Activated T-cell treated with anti-CD3 and anti-CD28 coated beads for 1 hour (primary cell): ENCODE measurements around the gene TMEM88.

ENCODE experiments used
- DNase-seq: peaks from one replicate; pipeline ENCODE4 v3.0.0-alpha.2; 2020; ENCODE audit warnings: low read depth

TMEM88 gene

GRCh38 chr17:7843536-7844291, 11.2 kb upstream of the TMEM88 start:
- DNase-seq: peak; percentile 88

DNA sequence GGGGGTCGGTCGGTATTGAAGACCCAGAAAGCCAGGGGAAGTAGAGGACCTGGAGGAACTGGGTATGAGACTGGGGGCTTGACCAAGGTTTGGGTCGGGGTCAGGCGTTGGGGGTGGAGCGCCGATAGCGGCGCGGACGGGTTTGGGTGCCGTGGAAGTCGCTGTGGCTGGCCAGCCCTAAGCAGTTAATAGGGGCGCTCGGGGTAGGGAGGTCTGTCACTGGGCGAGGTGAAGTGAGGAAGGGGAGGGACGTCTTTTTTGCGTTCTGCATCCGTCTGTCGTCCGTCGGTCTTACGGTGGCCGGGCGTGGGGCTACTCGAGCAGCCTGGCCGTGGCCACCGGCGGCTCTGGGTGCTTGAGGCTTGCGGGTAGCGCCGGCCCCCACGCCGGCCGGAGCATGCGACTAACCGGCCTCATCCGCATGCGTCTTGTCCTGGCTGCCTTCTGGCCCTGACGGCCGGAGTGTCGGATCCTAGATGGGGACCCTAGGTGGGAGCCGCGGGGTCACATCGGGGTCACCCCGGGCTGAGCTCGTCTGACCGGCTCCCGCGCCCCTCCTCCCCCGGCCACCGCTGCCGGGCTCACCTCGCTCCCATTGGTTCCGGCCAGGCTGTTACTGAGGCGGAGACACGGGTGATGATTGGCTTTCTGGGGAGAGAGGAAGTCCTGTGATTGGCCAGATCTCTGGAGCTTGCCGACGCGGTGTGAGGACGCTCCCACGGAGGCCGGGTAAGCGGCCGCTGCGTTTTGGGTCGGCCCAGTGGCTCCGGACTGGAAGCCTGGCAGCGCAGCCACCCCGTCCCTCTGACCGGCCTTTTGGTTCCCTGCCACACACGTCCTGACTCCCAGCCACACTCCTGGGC, 10.3 kb upstream of the TMEM88 start:
- DNase-seq: peak; percentile 63

GRCh38 chr17:7845359-7846062, 9.4 kb upstream of the TMEM88 start:
- no peak for DNase-seq

GRCh38 chr17:7846063-7846735, 8.7 kb upstream of the TMEM88 start:
- no peak for DNase-seq

DNA sequence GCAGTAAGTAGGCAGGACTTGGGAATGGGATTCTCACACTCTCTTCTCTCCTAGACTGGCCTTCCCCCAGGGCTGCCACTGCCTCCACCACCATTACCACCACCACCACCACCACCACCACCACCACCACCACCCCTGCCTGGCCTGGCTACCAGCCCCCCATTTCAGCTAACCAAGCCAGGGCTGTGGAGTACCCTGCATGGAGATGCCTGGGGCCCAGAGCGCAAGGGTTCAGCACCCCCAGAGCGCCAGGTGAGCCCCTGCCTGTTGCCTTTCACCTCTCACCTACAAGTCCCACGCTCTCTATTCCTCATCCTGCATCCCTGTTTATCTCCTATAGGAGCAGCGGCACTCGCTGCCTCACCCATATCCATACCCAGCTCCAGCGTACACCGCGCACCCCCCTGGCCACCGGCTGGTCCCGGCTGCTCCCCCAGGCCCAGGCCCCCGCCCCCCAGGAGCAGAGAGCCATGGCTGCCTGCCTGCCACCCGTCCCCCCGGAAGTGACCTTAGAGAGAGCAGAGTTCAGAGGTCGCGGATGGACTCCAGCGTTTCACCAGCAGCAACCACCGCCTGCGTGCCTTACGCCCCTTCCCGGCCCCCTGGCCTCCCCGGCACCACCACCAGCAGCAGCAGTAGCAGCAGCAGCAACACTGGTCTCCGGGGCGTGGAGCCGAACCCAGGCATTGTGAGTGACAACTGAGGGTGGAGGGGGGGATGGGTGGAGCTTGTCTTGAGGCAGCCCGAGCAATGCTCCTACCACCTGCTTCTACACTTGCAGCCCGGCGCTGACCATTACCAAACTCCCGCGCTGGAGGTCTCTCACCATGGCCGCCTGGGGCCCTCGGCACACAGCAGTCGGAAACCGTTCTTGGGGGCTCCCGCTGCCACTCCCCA, 7.9 kb upstream of the TMEM88 start:
- no peak for DNase-seq

GRCh38 chr17:7848131-7848579, 6.7 kb upstream of the TMEM88 start:
- DNase-seq: no peak

- DNase-seq: no peak
Observed at GRCh38 chr17:7848739-7849129, 6.1 kb upstream of the TMEM88 start.

DNA sequence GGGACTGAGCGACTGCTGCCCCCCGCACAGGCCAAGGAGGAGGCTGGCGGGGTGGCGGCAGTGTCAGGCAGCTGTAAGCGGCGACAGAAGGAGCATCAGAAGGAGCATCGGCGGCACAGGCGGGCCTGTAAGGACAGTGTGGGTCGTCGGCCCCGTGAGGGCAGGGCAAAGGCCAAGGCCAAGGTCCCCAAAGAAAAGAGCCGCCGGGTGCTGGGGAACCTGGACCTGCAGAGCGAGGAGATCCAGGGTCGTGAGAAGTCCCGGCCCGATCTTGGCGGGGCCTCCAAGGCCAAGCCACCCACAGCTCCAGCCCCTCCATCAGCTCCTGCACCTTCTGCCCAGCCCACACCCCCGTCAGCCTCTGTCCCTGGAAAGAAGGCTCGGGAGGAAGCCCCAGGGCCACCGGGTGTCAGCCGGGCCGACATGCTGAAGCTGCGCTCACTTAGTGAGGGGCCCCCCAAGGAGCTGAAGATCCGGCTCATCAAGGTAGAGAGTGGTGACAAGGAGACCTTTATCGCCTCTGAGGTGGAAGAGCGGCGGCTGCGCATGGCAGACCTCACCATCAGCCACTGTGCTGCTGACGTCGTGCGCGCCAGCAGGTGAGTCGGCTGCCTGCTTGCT, 5.6 kb upstream of the TMEM88 start:
- DNase-seq: no peak

DNA sequence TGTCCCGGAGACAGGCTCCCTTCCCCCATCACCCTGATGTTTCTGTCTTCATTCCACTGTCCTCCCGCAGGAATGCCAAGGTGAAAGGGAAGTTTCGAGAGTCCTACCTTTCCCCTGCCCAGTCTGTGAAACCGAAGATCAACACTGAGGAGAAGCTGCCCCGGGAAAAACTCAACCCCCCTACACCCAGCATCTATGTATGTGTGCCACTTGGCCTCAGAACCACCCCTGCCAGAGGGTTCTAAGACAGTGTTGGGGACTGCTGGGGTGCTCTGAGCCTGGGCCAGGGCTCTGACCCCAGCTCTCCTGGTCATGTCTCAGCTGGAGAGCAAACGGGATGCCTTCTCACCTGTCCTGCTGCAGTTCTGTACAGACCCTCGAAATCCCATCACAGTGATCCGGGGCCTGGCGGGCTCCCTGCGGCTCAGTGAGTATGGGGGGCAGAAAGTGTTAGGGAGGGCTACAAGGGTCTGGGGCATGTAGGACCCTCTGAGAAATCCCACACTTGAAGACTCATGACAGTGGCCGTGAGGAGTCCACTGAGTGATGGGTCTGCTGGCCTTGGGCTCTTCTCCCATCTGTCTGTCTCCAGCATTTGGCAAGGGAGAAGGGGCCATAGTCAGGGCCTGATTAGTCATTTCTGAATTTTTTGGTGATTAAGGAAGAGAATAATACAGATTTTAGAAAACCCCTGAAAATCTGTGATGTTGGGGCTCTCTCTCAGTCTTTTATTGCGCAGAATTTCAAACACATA, 4.9 kb upstream of the TMEM88 start:
- no peak for DNase-seq

GRCh38 chr17:7850701-7851437, 4.0 kb upstream of the TMEM88 start:
- DNase-seq: no peak

DNA sequence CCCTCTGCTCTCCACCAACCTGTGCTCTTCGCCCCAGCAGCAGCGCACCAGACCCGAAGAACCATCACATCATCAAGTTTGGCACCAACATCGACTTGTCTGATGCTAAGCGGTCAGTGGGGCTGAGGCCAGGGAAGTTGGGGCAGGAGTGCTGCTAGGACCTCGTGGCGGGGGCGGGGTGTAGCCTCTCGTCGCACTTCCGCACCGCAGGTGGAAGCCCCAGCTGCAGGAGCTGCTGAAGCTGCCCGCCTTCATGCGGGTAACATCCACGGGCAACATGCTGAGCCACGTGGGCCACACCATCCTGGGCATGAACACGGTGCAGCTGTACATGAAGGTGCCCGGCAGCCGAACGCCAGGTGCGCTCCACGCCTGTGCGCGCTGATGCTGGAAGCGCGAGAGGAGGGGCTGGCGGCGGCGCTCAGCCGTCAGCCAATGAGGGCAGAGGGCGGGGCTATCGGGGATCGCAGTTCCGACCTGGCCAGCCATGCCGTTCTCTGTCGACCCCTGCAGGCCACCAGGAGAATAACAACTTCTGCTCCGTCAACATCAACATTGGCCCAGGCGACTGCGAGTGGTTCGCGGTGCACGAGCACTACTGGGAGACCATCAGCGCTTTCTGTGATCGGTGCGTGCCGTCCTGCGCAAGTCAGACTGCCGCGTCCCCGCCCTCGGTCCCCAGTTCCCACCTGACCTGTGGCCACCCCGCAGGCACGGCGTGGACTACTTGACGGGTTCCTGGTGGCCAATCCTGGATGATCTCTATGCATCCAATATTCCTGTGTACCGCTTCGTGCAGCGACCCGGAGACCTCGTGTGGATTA, 3.2 kb upstream of the TMEM88 start:
- peak; percentile 91 for DNase-seq

- no peak for DNase-seq
Observed at GRCh38 chr17:7852262-7852670, 2.6 kb upstream of the TMEM88 start.

GRCh38 chr17:7852919-7853690, 1.8 kb upstream of the TMEM88 start:
- no peak for DNase-seq

GRCh38 chr17:7853691-7854038, 1.2 kb upstream of the TMEM88 start:
- no peak for DNase-seq

DNA sequence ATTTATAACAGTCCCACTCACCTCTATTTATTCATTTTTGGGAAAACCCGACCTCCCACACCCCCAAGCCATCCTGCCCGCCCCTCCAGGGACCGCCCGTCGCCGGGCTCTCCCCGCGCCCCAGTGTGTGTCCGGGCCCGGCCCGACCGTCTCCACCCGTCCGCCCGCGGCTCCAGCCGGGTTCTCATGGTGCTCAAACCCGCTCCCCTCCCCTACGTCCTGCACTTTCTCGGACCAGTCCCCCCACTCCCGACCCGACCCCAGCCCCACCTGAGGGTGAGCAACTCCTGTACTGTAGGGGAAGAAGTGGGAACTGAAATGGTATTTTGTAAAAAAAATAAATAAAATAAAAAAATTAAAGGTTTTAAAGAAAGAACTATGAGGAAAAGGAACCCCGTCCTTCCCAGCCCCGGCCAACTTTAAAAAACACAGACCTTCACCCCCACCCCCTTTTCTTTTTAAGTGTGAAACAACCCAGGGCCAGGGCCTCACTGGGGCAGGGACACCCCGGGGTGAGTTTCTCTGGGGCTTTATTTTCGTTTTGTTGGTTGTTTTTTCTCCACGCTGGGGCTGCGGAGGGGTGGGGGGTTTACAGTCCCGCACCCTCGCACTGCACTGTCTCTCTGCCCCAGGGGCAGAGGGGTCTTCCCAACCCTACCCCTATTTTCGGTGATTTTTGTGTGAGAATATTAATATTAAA, 638 bp upstream of the TMEM88 start:
- DNase-seq: no peak

DNA sequence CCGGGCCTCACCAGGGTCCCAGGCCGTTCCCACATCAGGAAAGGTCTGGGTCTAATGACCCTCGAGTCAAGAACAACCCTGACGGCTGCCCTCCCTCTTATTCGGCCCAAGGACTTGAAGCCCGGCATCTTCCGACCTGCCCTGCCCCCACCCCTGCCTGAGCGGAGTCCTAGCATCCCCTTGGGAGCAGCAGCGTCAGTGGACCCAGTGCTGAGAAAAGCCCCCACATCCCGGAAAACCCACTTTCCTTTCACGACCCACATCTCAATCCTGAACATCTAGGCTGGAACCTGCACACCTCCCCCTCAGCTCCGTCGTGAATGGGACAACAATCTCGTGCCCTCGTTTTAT, 769 bp downstream of the TMEM88 start:
- DNase-seq: no peak
